H1 (cell line): ENCODE results near the gene SOWAHD. TPM values are rescaled to one million over a fixed set of nuclear protein-coding genes. Genes with fewer than 3 reads are reported as not detected.

Experiments
- CTCF ChIA-PET: fragments of 300-600 bp; sonication (Branson Sonifier 250); formaldehyde crosslinking; loops from one replicate; lab custom pipeline; 2021; ENCODE audit not compliant: partially characterized antibody; lab: Charles Lee
- POLR2A ChIA-PET: fragments of 300-600 bp; sonication (Branson Sonifier 250); formaldehyde crosslinking; loops from one replicate; lab custom pipeline; 2021; ENCODE audit warnings: inconsistent platforms; ENCODE audit not compliant: partially characterized antibody; lab: Charles Lee
- DNase-seq, 2 experiments: peaks; one replicate each; pipeline versions ENCODE4 v3.0.0 to v3.0.0-alpha.2; 2010 to 2022; ENCODE audit warnings: low spot score in 2 of 2, low read depth in 1 of 2, mixed read lengths in 1 of 2
- FAIRE-seq: peaks from 2 replicates; lab custom pipeline; 2011; peaks lifted over from hg19 to GRCh38; lab: Jason Lieb, UNC
- H2AFZ ChIP-seq: 2 replicates; pipeline ENCODE4 v1.8.1; 2012; ENCODE audit warnings: low read length, inconsistent platforms
- H2AK5ac ChIP-seq: 2 replicates; pipeline ENCODE4 v1.6.1; 2013; ENCODE audit warnings: low read depth, low read length
- H2BK120ac ChIP-seq: replicated peaks from 2 replicates; pipeline ENCODE3; 2013; ENCODE audit warnings: low read depth, low read length, inconsistent platforms
- H2BK12ac ChIP-seq: 2 replicates; pipeline ENCODE4 v1.6.1; 2013; ENCODE audit warnings: low read depth, low read length
- H2BK15ac ChIP-seq: 2 replicates; pipeline ENCODE4 v1.6.1; 2013; ENCODE audit warnings: low read length
- H2BK20ac ChIP-seq: 2 replicates; pipeline ENCODE4 v1.6.1; 2013; ENCODE audit warnings: low read length
- H2BK5ac ChIP-seq: 2 replicates; pipeline ENCODE4 v1.6.1; 2013; ENCODE audit warnings: low read depth, low read length
- H3K14ac ChIP-seq: 2 replicates; pipeline ENCODE4 v1.6.1; 2013; ENCODE audit warnings: inconsistent platforms; ENCODE audit not compliant: insufficient read length
- H3K18ac ChIP-seq: 2 replicates; pipeline ENCODE4 v1.6.1; 2013; ENCODE audit warnings: low read length; ENCODE audit errors: extremely low read depth
- H3K23ac ChIP-seq: 2 replicates; pipeline ENCODE4 v1.6.1; 2013; ENCODE audit warnings: inconsistent platforms; ENCODE audit not compliant: insufficient read length
- H3K23me2 ChIP-seq: 2 replicates; pipeline ENCODE4 v1.6.1; 2013; ENCODE audit warnings: low read depth, low read length
- H3K27ac ChIP-seq: 2 replicates; pipeline ENCODE4 v1.6.1; 2011; ENCODE audit warnings: low read depth, low read length, inconsistent platforms
- H3K27me3 ChIP-seq, 4 experiments: replicated peaks in 1 of 4; 1 replicate in 1 of 4; 2 replicates in 3 of 4; pipeline versions ENCODE4 v1.6.1 to v1.8.1; 2011 to 2013; ENCODE audit warnings: low read length in 3 of 4, mild to moderate bottlenecking in 3 of 4, inconsistent platforms in 2 of 4, mixed read lengths in 2 of 4, moderate library complexity in 1 of 4; ENCODE audit not compliant: control insufficient read depth in 3 of 4, insufficient read depth in 3 of 4; ENCODE audit errors: extremely low read depth in 1 of 4
- H3K36me3 ChIP-seq, 4 experiments: 2 replicates each; pipeline versions ENCODE4 v1.6.1 to v1.8.1; 2011 to 2013; ENCODE audit warnings: mild to moderate bottlenecking in 4 of 4, low read length in 3 of 4, moderate library complexity in 2 of 4, control low read depth in 1 of 4, inconsistent platforms in 1 of 4; ENCODE audit not compliant: insufficient read depth in 4 of 4, control insufficient read depth in 2 of 4
- H3K4ac ChIP-seq: replicated peaks from 2 replicates; pipeline ENCODE3; 2013; ENCODE audit warnings: low read length, low read depth, mixed read lengths, inconsistent platforms; ENCODE audit not compliant: insufficient read length
- H3K4me1 ChIP-seq, 4 experiments: replicated peaks in 1 of 4; 1 replicate in 1 of 4; 2 replicates in 3 of 4; pipeline versions ENCODE4 v1.6.1 to v1.8.1; 2011 to 2013; ENCODE audit warnings: low read length in 3 of 4, inconsistent platforms in 2 of 4, mixed read lengths in 1 of 4; ENCODE audit not compliant: insufficient read depth in 4 of 4, control insufficient read depth in 3 of 4
- H3K4me2 ChIP-seq, 2 experiments: 2 replicates each; pipeline versions ENCODE4 v1.6.1 to v1.8.1; 2011 to 2013; ENCODE audit warnings: low read depth in 2 of 2, low read length in 2 of 2, control low read depth in 1 of 2, inconsistent platforms in 1 of 2, mild to moderate bottlenecking in 1 of 2; ENCODE audit not compliant: insufficient read depth in 1 of 2
- H3K4me3 ChIP-seq, 4 experiments: fragments of 200-600, 300-600 bp in 1 of 4; sonication (generic), shearing (Covaris generic), sonication (Bioruptor Twin) in 1 of 4; 2 replicates each; pipeline versions ENCODE4 v1.5.1 to v1.8.1; 2011 to 2016; ENCODE audit warnings: low read length in 4 of 4, low read depth in 3 of 4, control low read depth in 2 of 4, inconsistent platforms in 2 of 4, mild to moderate bottlenecking in 2 of 4, mixed read lengths in 1 of 4, moderate library complexity in 1 of 4; ENCODE audit not compliant: insufficient read depth in 2 of 4; ENCODE audit errors: extremely low read depth in 1 of 4
- H3K56ac ChIP-seq: replicated peaks from 2 replicates; pipeline ENCODE3; 2013; ENCODE audit warnings: low read depth, mild to moderate bottlenecking, mixed read lengths, low read length, inconsistent platforms; ENCODE audit not compliant: insufficient read length
- H3K79me1 ChIP-seq: 2 replicates; pipeline ENCODE4 v1.6.1; 2013; ENCODE audit warnings: low read depth, low read length, control low read depth
- H3K79me2 ChIP-seq, 2 experiments: 2 replicates each; pipeline versions ENCODE4 v1.6.1 to v1.8.1; 2012 to 2013; ENCODE audit warnings: low read length in 2 of 2, mild to moderate bottlenecking in 2 of 2, inconsistent platforms in 1 of 2; ENCODE audit not compliant: insufficient read depth in 2 of 2, control insufficient read depth in 1 of 2
- H3K9ac ChIP-seq, 4 experiments: replicated peaks in 1 of 4; 1 replicate in 1 of 4; 2 replicates in 3 of 4; pipeline versions ENCODE4 v1.6.1 to v1.8.1; 2011 to 2013; ENCODE audit warnings: low read depth in 3 of 4, low read length in 3 of 4, control low read depth in 2 of 4, mild to moderate bottlenecking in 2 of 4, moderate library complexity in 2 of 4, inconsistent platforms in 1 of 4; ENCODE audit errors: extremely low read depth in 1 of 4
- H3K9me3 ChIP-seq, 2 experiments: 2 replicates each; pipeline versions ENCODE4 v1.6.1 to v1.8.1; 2012 to 2013; ENCODE audit warnings: mild to moderate bottlenecking in 2 of 2, moderate library complexity in 2 of 2, control low read depth in 1 of 2, inconsistent platforms in 1 of 2, low read depth in 1 of 2, low read length in 1 of 2, mixed read lengths in 1 of 2; ENCODE audit not compliant: insufficient read depth in 2 of 2
- H4K20me1 ChIP-seq, 2 experiments: replicated peaks in 1 of 2; 2 replicates each; pipeline versions ENCODE3 to v1.8.1; 2011 to 2013; ENCODE audit warnings: inconsistent platforms in 2 of 2, low read length in 2 of 2, mild to moderate bottlenecking in 1 of 2; ENCODE audit not compliant: insufficient read depth in 2 of 2, control insufficient read depth in 1 of 2
- H4K5ac ChIP-seq: 2 replicates; pipeline ENCODE4 v1.6.1; 2013; ENCODE audit warnings: low read length, low read depth, mixed read lengths, inconsistent platforms; ENCODE audit not compliant: insufficient read length
- H4K8ac ChIP-seq: 2 replicates; pipeline ENCODE4 v1.8.0; 2013; ENCODE audit warnings: mild to moderate bottlenecking, moderate library complexity, low read length, inconsistent platforms; ENCODE audit not compliant: insufficient read depth; ENCODE audit errors: extremely low read depth
- H4K91ac ChIP-seq: replicated peaks from 2 replicates; pipeline ENCODE3; 2013; ENCODE audit warnings: low read length, mixed read lengths, inconsistent platforms; ENCODE audit not compliant: insufficient read length
- CEBPB ChIP-seq: IDR thresholded peaks from 2 replicates; pipeline ENCODE4 v1.6.1; 2012; ENCODE audit warnings: low read depth, low read length
- CHD1 ChIP-seq: IDR thresholded peaks from 2 replicates; pipeline ENCODE4 v1.6.1; 2012; ENCODE audit warnings: low read depth, low read length, improper control_type of control experiment
- CHD2 ChIP-seq: IDR thresholded peaks from 2 replicates; pipeline ENCODE4 v1.6.1; 2012; ENCODE audit warnings: low read length, improper control_type of control experiment
- CREB1 ChIP-seq: IDR thresholded peaks from 2 replicates; pipeline ENCODE4 v1.6.1; 2012; ENCODE audit warnings: inconsistent platforms
- HDAC6 ChIP-seq: IDR thresholded peaks from one replicate; pipeline ENCODE4 v1.7.1; 2012; ENCODE audit warnings: low read depth, mild to moderate bottlenecking, inconsistent platforms, low read length, moderate library complexity
- JUND ChIP-seq: IDR thresholded peaks from 2 replicates; pipeline ENCODE4 v1.6.1; 2011; ENCODE audit warnings: mild to moderate bottlenecking, improper control_type of control experiment, low read length
- KDM4A ChIP-seq: IDR thresholded peaks from one replicate; pipeline ENCODE4 v1.7.1; 2012; ENCODE audit warnings: low read depth, mild to moderate bottlenecking, moderate library complexity, low read length, inconsistent platforms; ENCODE audit not compliant: severe bottlenecking
- NANOG ChIP-seq: IDR thresholded peaks from 2 replicates; pipeline ENCODE4 v1.6.1; 2011; ENCODE audit warnings: low read length, low read depth, mild to moderate bottlenecking, inconsistent platforms; ENCODE audit not compliant: insufficient read depth, poor library complexity, severe bottlenecking
- RBBP5 ChIP-seq: IDR thresholded peaks from 2 replicates; pipeline ENCODE4 v1.7.1; 2012; ENCODE audit warnings: low read depth, mild to moderate bottlenecking, inconsistent platforms, low read length, moderate library complexity, borderline replicate concordance
- SRF ChIP-seq: IDR thresholded peaks from 2 replicates; pipeline ENCODE4 v1.6.1; 2011; ENCODE audit warnings: mild to moderate bottlenecking, low read depth, low read length, moderate library complexity
- YY1 ChIP-seq: IDR thresholded peaks from 2 replicates; pipeline ENCODE4 v1.6.1; 2011; ENCODE audit warnings: low read depth, mild to moderate bottlenecking, low read length
- WGBS, 2 experiments: shearing (Covaris generic) in 1 of 2; methylation state at CpG; one replicate each; pipeline versions ENCODE4 v1.1.6 to v1.1.7; 2013 to 2015; ENCODE audit warnings: low lambda C conversion rate in 2 of 2, mixed read lengths in 2 of 2, inconsistent platforms in 1 of 2, low coverage in 1 of 2, missing lambda C conversion rate in 1 of 2; ENCODE audit not compliant: insufficient replicate concordance in 2 of 2, insufficient coverage in 1 of 2, insufficient read length in 1 of 2; ENCODE audit errors: extremely low coverage in 1 of 2, missing lambda C conversion rate in 1 of 2; 5-methylcytosine and 5-hydroxymethylcytosine counted together
- polyA plus RNA-seq, 7 experiments: library from polyadenylated mRNA; depleted of rRNA in 3 of 7; stranded (reverse) in 5 of 7; unstranded in 2 of 7; fragments of >200 nt in 5 of 7; fragments of 200-250 nt in 2 of 7; gene quantifications; 1 replicate in 5 of 7; 2 replicates in 1 of 7; 4 replicates in 1 of 7; pipeline versions ENCODE4 v1.2.1 to v1.2.3, GENCODE V29; 2011 to 2013; ENCODE audit warnings: missing spikeins in 2 of 7, mixed read lengths in 2 of 7
- total RNA-seq: library from RNA; stranded (reverse); fragmentation: NEBNext Ultra II Directional; extraction: Animal tissue kit (Norgen Biotek cat#: 25700); gene quantifications from 2 replicates; pipeline ENCODE4 v1.2.1, GENCODE V29; 2021
- TF ChIP-seq, protein P1 (sequence below), 3 experiments: IDR thresholded peaks; 1 replicate in 2 of 3; 2 replicates in 1 of 3; pipeline versions ENCODE4 v1.5.1 to v1.6.1; 2011; ENCODE audit warnings: low read length in 3 of 3, mild to moderate bottlenecking in 3 of 3, inconsistent platforms in 2 of 3, low read depth in 1 of 3, moderate library complexity in 1 of 3; ENCODE audit not compliant: insufficient read depth in 1 of 3; ENCODE audit errors: control extremely low read depth in 1 of 3

The SOWAHD gene
- total and polyA plus RNA-seq, 2 of the 8 experiments (the other 6 are each of a cell fraction or from before 2014, with no cell fraction given) = 1.7 to 2.9 TPM

DNA sequence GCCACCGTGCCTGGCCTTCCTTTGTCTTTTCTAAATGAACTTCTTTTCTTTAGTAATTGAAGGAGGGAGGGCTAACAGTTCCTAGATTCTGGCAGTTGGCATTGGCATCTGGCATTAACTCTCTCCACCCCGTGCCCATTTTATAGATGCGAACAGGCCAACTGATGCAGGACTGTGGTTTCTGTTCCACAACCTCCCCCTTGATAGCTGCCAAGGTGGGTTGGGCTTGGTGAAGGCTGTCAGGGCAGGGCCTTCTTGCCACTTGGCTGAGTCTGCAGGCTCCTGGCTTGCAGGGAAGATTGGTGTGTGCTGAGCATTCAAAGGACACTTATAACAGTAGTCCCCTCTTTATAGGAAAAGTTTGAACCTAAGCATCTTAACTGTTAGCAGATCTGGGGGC lies 4.3 kb downstream of the SOWAHD start:
- H3K18ac ChIP-seq = no peak overlapping the region
- no peak overlapping the region for H2BK12ac ChIP-seq
- H2AFZ ChIP-seq = no peak overlapping the region
- H3K9me3 ChIP-seq = no peaks in the 10 kb centered on the region
- no peak for FAIRE-seq
- no peaks in the 10 kb centered on the region for H3K79me2 ChIP-seq
- no peak overlapping the region for H4K91ac ChIP-seq
- H2BK20ac ChIP-seq = no peak overlapping the region
- H4K20me1 ChIP-seq = no peaks in the 10 kb centered on the region
- H3K4me3 ChIP-seq = no peak overlapping the region
- no peak for DNase-seq
- H3K4me2 ChIP-seq = no peak overlapping the region
- H2BK15ac ChIP-seq = no peak overlapping the region
- no peak overlapping the region for H3K14ac ChIP-seq
- no peak overlapping the region for H4K5ac ChIP-seq
- H3K56ac ChIP-seq = no peak overlapping the region
- H3K27ac ChIP-seq = no peak overlapping the region
- 100% methylated on average over 1 of the region's 3 CpGs; no CpG with 5 or more reads in 1 of the 2 experiments for WGBS, 2 experiments
- no peaks in the 10 kb centered on the region for H3K36me3 ChIP-seq
- peaks cover 1 to 14% (median 5%) of the 10 kb centered on the region in 4 experiments; a peak in 6 of 7 replicates for H3K4me1 ChIP-seq
- no peaks in the 10 kb centered on the region for H3K79me1 ChIP-seq
- H3K4ac ChIP-seq = no peak overlapping the region
- POLR2A ChIA-PET = interaction anchor here (2.0 kb wide), 1 partner anchor 29 kb away, joined by 11 read pairs; the partner anchor contains the start of gene RPL39
- no peak overlapping the region for H3K23ac ChIP-seq
- no peak overlapping the region for H2BK120ac ChIP-seq
- H2AK5ac ChIP-seq = no peak overlapping the region
- peaks cover 0 to 13% (median 5%) of the 10 kb centered on the region in 4 experiments; a peak in 5 of 7 replicates for H3K27me3 ChIP-seq
- H2BK5ac ChIP-seq = no peak overlapping the region
- no peak overlapping the region for H4K8ac ChIP-seq
- H3K23me2 ChIP-seq = peaks cover 16% of the 10 kb centered on the region; the same call in 1 of the 2 replicates
- H3K9ac ChIP-seq = no peak overlapping the region
- CTCF ChIA-PET = interaction anchor here (1.6 kb wide), 1 partner anchor 18 kb away, joined by 5 read pairs; no protein-coding TSS in a partner anchor
- TF ChIP-seq CREB1 = no peak
- no peak for TF ChIP-seq SRF
- no peak for TF ChIP-seq NANOG
- no peak for TF ChIP-seq CHD2
- no peak for TF ChIP-seq HDAC6
- TF ChIP-seq YY1 = no peak
- TF ChIP-seq CHD1 = no peak
- no peak for TF ChIP-seq RBBP5
- no peak for TF ChIP-seq KDM4A
- TF ChIP-seq CEBPB = no peak
- no peak for TF ChIP-seq JUND
- TF ChIP-seq, protein P1, sequence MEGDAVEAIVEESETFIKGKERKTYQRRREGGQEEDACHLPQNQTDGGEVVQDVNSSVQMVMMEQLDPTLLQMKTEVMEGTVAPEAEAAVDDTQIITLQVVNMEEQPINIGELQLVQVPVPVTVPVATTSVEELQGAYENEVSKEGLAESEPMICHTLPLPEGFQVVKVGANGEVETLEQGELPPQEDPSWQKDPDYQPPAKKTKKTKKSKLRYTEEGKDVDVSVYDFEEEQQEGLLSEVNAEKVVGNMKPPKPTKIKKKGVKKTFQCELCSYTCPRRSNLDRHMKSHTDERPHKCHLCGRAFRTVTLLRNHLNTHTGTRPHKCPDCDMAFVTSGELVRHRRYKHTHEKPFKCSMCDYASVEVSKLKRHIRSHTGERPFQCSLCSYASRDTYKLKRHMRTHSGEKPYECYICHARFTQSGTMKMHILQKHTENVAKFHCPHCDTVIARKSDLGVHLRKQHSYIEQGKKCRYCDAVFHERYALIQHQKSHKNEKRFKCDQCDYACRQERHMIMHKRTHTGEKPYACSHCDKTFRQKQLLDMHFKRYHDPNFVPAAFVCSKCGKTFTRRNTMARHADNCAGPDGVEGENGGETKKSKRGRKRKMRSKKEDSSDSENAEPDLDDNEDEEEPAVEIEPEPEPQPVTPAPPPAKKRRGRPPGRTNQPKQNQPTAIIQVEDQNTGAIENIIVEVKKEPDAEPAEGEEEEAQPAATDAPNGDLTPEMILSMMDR (IDR thresholded peaks at IDR 0.05; ENCODE audit: control extremely low read depth in 1 of 3, insufficient read depth in 1 of 3, low read depth in 1 of 3, low read length in 3 of 3) = no peak
